HepG2 (cell line): ENCODE results near the gene ONECUT3. TPM values are rescaled to one million over a fixed set of nuclear protein-coding genes. Genes with fewer than 3 reads are reported as not detected.

Source experiments
- ATAC-seq: fragments of 200-7000 bp; cut with Tn5 transposase; 3 replicates; pipeline ENCODE4 v1.9.1; 2020; ENCODE audit warnings: mild to moderate bottlenecking, moderate library complexity
- BruUV-seq: library from RNA; stranded (reverse); fragments of 400-500 nt; replicated peaks from 2 replicates; lab custom pipeline; 2021; lab: Mats Ljungman, UMichigan
- CTCF ChIA-PET: fragments of 300-600 bp; formaldehyde crosslinking; extraction: SDS; loops from one replicate; lab custom pipeline; 2021; ENCODE audit warnings: low total read pairs, inconsistent platforms, low intra/inter-chr PET ratio; lab: Yijun Ruan, JAX
- POLR2A ChIA-PET: fragments of 350-600 bp; sonication (Branson Sonifier 250); formaldehyde crosslinking; loops from one replicate; lab custom pipeline; 2020; ENCODE audit warnings: antibody characterized with exemption, inconsistent platforms; lab: Yijun Ruan, JAX
- DNase-seq: peaks from one replicate; pipeline ENCODE4 v3.0.0-alpha.2; 2015; ENCODE audit warnings: low spot score
- FAIRE-seq: peaks from 3 replicates; lab custom pipeline; 2011; peaks lifted over from hg19 to GRCh38; lab: Jason Lieb, UNC
- H2AFZ ChIP-seq: one replicate; pipeline ENCODE4 v1.6.1; 2011; ENCODE audit warnings: low read length, inconsistent platforms
- H3K27ac ChIP-seq: fragments of 300-600 bp; 3 replicates; pipeline ENCODE4 v1.8.0; 2011; ENCODE audit warnings: mixed run types, mild to moderate bottlenecking, mixed read lengths, low read length, inconsistent platforms; ENCODE audit not compliant: insufficient read depth; ENCODE audit errors: extremely low read length
- H3K27me3 ChIP-seq, 2 experiments: fragments of 200-600 bp in 1 of 2; 2 replicates in 1 of 2; 3 replicates in 1 of 2; pipeline versions ENCODE4 v1.6.0 to v1.8.0; 2011; ENCODE audit warnings: low read length in 2 of 2, mild to moderate bottlenecking in 2 of 2, moderate library complexity in 2 of 2, inconsistent platforms in 1 of 2; ENCODE audit not compliant: insufficient read depth in 2 of 2, control insufficient read depth in 1 of 2
- H3K36me3 ChIP-seq, 2 experiments: fragments of 200-600 bp in 1 of 2; replicated peaks in 1 of 2; 2 replicates in 1 of 2; 3 replicates in 1 of 2; pipeline versions ENCODE4 v1.5.1 to v1.8.0; 2011; ENCODE audit warnings: low read length in 2 of 2, inconsistent platforms in 1 of 2; ENCODE audit not compliant: insufficient read depth in 2 of 2, control insufficient read depth in 1 of 2
- H3K4me1 ChIP-seq: 2 replicates; pipeline ENCODE4 v1.5.1; 2012; ENCODE audit warnings: low read length, inconsistent platforms; ENCODE audit not compliant: insufficient read depth
- H3K4me2 ChIP-seq: 2 replicates; pipeline ENCODE4 v1.6.0; 2011; ENCODE audit warnings: low read depth, low read length, inconsistent platforms
- H3K4me3 ChIP-seq, 3 experiments: fragments of 200-600 bp in 1 of 3; sonication (generic), shearing (Covaris generic) in 1 of 3; replicated peaks in 1 of 3; 2 replicates each; pipeline ENCODE4 v1.5.1; 2011 to 2016; ENCODE audit warnings: low read length in 3 of 3, inconsistent platforms in 2 of 3, low read depth in 2 of 3, mild to moderate bottlenecking in 2 of 3, control low read depth in 1 of 3, mixed read lengths in 1 of 3; ENCODE audit not compliant: insufficient read depth in 1 of 3
- H3K79me2 ChIP-seq: one replicate; pipeline ENCODE4 v1.6.1; 2011; ENCODE audit warnings: low read length, inconsistent platforms; ENCODE audit not compliant: insufficient read depth
- H3K9ac ChIP-seq: 2 replicates; pipeline ENCODE4 v1.6.0; 2011; ENCODE audit warnings: mild to moderate bottlenecking, low read depth, low read length, inconsistent platforms; ENCODE audit not compliant: insufficient read depth
- H3K9me3 ChIP-seq: 2 replicates; pipeline ENCODE4 v1.5.1; 2012; ENCODE audit warnings: mild to moderate bottlenecking, low read length
- H4K20me1 ChIP-seq: 2 replicates; pipeline ENCODE4 v1.6.0; 2011; ENCODE audit warnings: inconsistent platforms, mild to moderate bottlenecking, low read length, moderate library complexity; ENCODE audit not compliant: insufficient read depth
- ETV5 ChIP-seq: IDR thresholded peaks from 2 replicates; pipeline ENCODE4 v1.6.1; 2018; ENCODE audit warnings: missing biosample characterization, missing genetic modification reagents, inconsistent platforms, borderline replicate concordance
- HNRNPL ChIP-seq: fragments of 200-400 bp; formaldehyde crosslinking; IDR thresholded peaks from 2 replicates; pipeline ENCODE4 v1.6.1; 2017; ENCODE audit warnings: mild to moderate bottlenecking, low read depth, low read length
- HOXD1 ChIP-seq: sonication (generic); formaldehyde crosslinking; IDR thresholded peaks from 2 replicates; pipeline ENCODE4 v1.5.0; 2020; ENCODE audit warnings: missing genetic modification reagents
- NR2C2 ChIP-seq: sonication (generic); formaldehyde crosslinking; IDR thresholded peaks from 2 replicates; pipeline ENCODE4 v1.4.0; 2020; ENCODE audit warnings: missing genetic modification reagents, mild to moderate bottlenecking, moderate library complexity, borderline replicate concordance
- NR2F6 ChIP-seq, 2 experiments: IDR thresholded peaks; 2 replicates each; pipeline ENCODE4 v1.6.1; 2016; ENCODE audit warnings: antibody characterized with exemption in 1 of 2, mild to moderate bottlenecking in 1 of 2
- RCOR2 ChIP-seq: IDR thresholded peaks from 2 replicates; pipeline ENCODE4 v1.6.1; 2016; ENCODE audit warnings: missing biosample characterization, missing genetic modification reagents
- TIGD3 ChIP-seq: sonication (generic); formaldehyde crosslinking; IDR thresholded peaks from 2 replicates; pipeline ENCODE4 v1.5.1; 2020; ENCODE audit warnings: mild to moderate bottlenecking, missing genetic modification reagents, borderline replicate concordance
- ZFX ChIP-seq: sonication (generic); formaldehyde crosslinking; IDR thresholded peaks from 2 replicates; pipeline ENCODE4 v1.4.0; 2020; ENCODE audit warnings: mild to moderate bottlenecking, low read depth, missing genetic modification reagents, moderate library complexity
- ZMYM2 ChIP-seq: sonication (generic); formaldehyde crosslinking; IDR thresholded peaks from 2 replicates; pipeline ENCODE4 v1.8.0; 2022; ENCODE audit warnings: mild to moderate bottlenecking, missing genetic modification reagents
- ZNF574 ChIP-seq: sonication (generic); formaldehyde crosslinking; IDR thresholded peaks from 2 replicates; pipeline ENCODE4 v1.4.0; 2020; ENCODE audit warnings: missing genetic modification reagents
- ZNF629 ChIP-seq: sonication (generic); formaldehyde crosslinking; conservative IDR thresholded peaks from 2 replicates; pipeline ENCODE4 v1.5.0; 2020; ENCODE audit warnings: missing genetic modification reagents
- WGBS: methylation state at CpG from one replicate; pipeline ENCODE4 v1.1.6; 2017; ENCODE audit warnings: low lambda C conversion rate; 5-methylcytosine and 5-hydroxymethylcytosine counted together
- in situ Hi-C: cut with HindIII; loops from 2 replicates; pipeline ENCODE4 v1.10.0; 2017; ENCODE audit warnings: low pct_unique_long_range_greater_than_20kb; ENCODE audit not compliant: extremely low pct_ligation_motif_present
- intact Hi-C: fragments of 100-400 bp; cut with micrococcal nuclease; formaldehyde crosslinking; loops from one replicate; pipeline ENCODE4 v1.10.0; 2022; ENCODE audit not compliant: unreplicated experiment
- polyA plus RNA-seq, 8 experiments: library from polyadenylated mRNA; depleted of rRNA in 3 of 8; stranded (reverse) in 7 of 8; unstranded in 1 of 8; fragments of >200 nt; fragmentation: Illumina TruSeq in 4 of 8; extraction: Trizol in 4 of 8; gene quantifications; 2 replicates each; pipeline versions ENCODE4 v1.2.1 to v1.2.3, GENCODE V29; 2011 to 2016; ENCODE audit warnings: low read depth in 4 of 8, missing spikeins in 1 of 8, mixed read lengths in 1 of 8; ENCODE audit not compliant: insufficient read depth in 1 of 8
- total RNA-seq, 5 experiments: library from RNA; depleted of rRNA; stranded (reverse); fragments of >200 nt; fragmentation: Illumina TruSeq; extraction: Trizol; gene quantifications; 2 replicates each; pipeline ENCODE4 v1.2.3, GENCODE V29; 2016; ENCODE audit warnings: low read depth in 1 of 5

The ONECUT3 gene
- total and polyA plus RNA-seq, 2 of the 13 experiments (the other 11 are each of a cell fraction or from before 2014, with no cell fraction given) = under 0.01 TPM; not detected in 1

GRCh38 chr19:1744822-1745563 is 8.3 kb upstream of the ONECUT3 start:
- in situ Hi-C loops (no loop called here), intact Hi-C loops (no loop called here)
- 24% methylated on average over 11 of the region's 19 CpGs for WGBS
- Histone ChIP-seq H3K9me3 (no peaks in the 10 kb centered on the region), H3K27ac (no peak overlapping the region), H3K79me2 (no peaks in the 10 kb centered on the region), H3K4me3 (no peak overlapping the region), H3K27me3 (peaks cover 7 to 54% of the 10 kb centered on the region in 2 experiments), H3K4me2 (no peak overlapping the region), H2AFZ (no peak overlapping the region), H4K20me1 (no peaks in the 10 kb centered on the region), H3K36me3 (no peaks in the 10 kb centered on the region), H3K4me1 (0 out of 2 replicates have a peak, but pooled peaks cover 12% of the 10 kb centered on the region), H3K9ac (no peak overlapping the region)
- ChIA-PET POLR2A (no interaction called here), CTCF (no interaction called here)
- no peak for DNase-seq
- ATAC-seq = no peak
- FAIRE-seq = no peak
- BruUV-seq = no TSS peak
- TF ChIP-seq NR2F6 (IDR thresholded peaks at IDR 0.05) (peak; percentile 34), NR2F6 (CRISPR knock-in tag; IDR thresholded peaks at IDR 0.05) (0 out of 2 replicates have a peak, but pooled peaks have one; percentile 18), NR2C2 (CRISPR knock-in tag) (0 out of 2 replicates have a peak, but pooled peaks have one; percentile 34), ZNF629 (CRISPR knock-in tag) (peak; percentile 75), ETV5 (CRISPR knock-in tag) (no peak)

GRCh38 chr19:1745589-1746031 is 7.7 kb upstream of the ONECUT3 start:
- 1% methylated on average over 14 of the region's 14 CpGs for WGBS
- H3K9me3 ChIP-seq = no peaks in the 10 kb centered on the region
- no peak overlapping the region for H3K4me2 ChIP-seq
- H3K27me3 ChIP-seq = peaks cover 12 to 55% of the 10 kb centered on the region in 2 experiments
- DNase-seq (no peak), ATAC-seq (no peak), FAIRE-seq (no peak)
- no peaks in the 10 kb centered on the region for H3K79me2 ChIP-seq
- intact Hi-C loops (no loop called here), in situ Hi-C loops (no loop called here)
- BruUV-seq = no TSS peak
- no peaks in the 10 kb centered on the region for H3K36me3 ChIP-seq
- CTCF ChIA-PET = no interaction called here
- no peak overlapping the region for H3K9ac ChIP-seq
- H2AFZ ChIP-seq = no peak overlapping the region
- H4K20me1 ChIP-seq = no peaks in the 10 kb centered on the region
- POLR2A ChIA-PET = no interaction called here
- no peak overlapping the region for H3K27ac ChIP-seq
- no peak overlapping the region for H3K4me3 ChIP-seq
- 0 out of 2 replicates have a peak, but pooled peaks cover 12% of the 10 kb centered on the region for H3K4me1 ChIP-seq
- TF ChIP-seq ZFX (CRISPR knock-in tag) (no peak), RCOR2 (CRISPR knock-in tag) (no peak), ZNF574 (no peak), TIGD3 (no peak), ZMYM2 (no peak), HOXD1 (CRISPR knock-in tag) (no peak), HNRNPL (no peak)
